GM18861 (cell line): ENCODE data around the gene MAP1A.

ENCODE experiments used
- ATAC-seq: cut with Tn5 transposase; IDR thresholded peaks from one replicate; pipeline ENCODE4 v1.9.1; 2021; ENCODE audit not compliant: unreplicated experiment

MAP1A gene

GRCh38 chr15:43510200-43511011 is 7.0 kb upstream of the MAP1A start:
- ATAC-seq: peak; percentile 93

- ATAC-seq: no peak
These were observed 6.2 kb upstream of the MAP1A start for GRCh38 chr15:43511012-43511885.

GRCh38 chr15:43513550-43513949 is 3.9 kb upstream of the MAP1A start:
- no peak for ATAC-seq

- ATAC-seq: no peak
These were observed 3.0 kb upstream of the MAP1A start for GRCh38 chr15:43514241-43515057.

- ATAC-seq: no peak
These were observed 1.7 kb upstream of the MAP1A start for GRCh38 chr15:43515741-43516140.

- ATAC-seq: no peak
These were observed 1.2 kb upstream of the MAP1A start for GRCh38 chr15:43516185-43516584.

- no peak for ATAC-seq
These were observed 531 bp upstream of the MAP1A start for GRCh38 chr15:43516801-43517353.

GRCh38 chr15:43518197-43518761 is 871 bp downstream of the MAP1A start:
- ATAC-seq: no peak

GRCh38 chr15:43519196-43519595 is 1.8 kb downstream of the MAP1A start:
- no peak for ATAC-seq

GRCh38 chr15:43520138-43520537 is 2.7 kb downstream of the MAP1A start:
- no peak for ATAC-seq

GRCh38 chr15:43521419-43521818 is 4.0 kb downstream of the MAP1A start:
- no peak for ATAC-seq

GRCh38 chr15:43522247-43522646 is 4.8 kb downstream of the MAP1A start:
- ATAC-seq: no peak

- no peak for ATAC-seq
These were observed 6.2 kb downstream of the MAP1A start for GRCh38 chr15:43523646-43524045.

GRCh38 chr15:43524254-43524845 is 6.9 kb downstream of the MAP1A start:
- no peak for ATAC-seq

- no peak for ATAC-seq
These were observed 7.7 kb downstream of the MAP1A start for GRCh38 chr15:43525131-43525530.

- no peak for ATAC-seq
These were observed 9.0 kb downstream of the MAP1A start for GRCh38 chr15:43526261-43526930.

- no peak for ATAC-seq
These were observed 9.8 kb downstream of the MAP1A start for GRCh38 chr15:43527016-43527801.

- no peak for ATAC-seq
These were observed 10.6 kb downstream of the MAP1A start for GRCh38 chr15:43527802-43528541.
